Neural cell (in vitro differentiated cells): ENCODE measurements around the gene SRCAP. TPM values are rescaled to one million over a fixed set of nuclear protein-coding genes. Genes with fewer than 3 reads are reported as not detected.
A peak's percentile ranks its signal among the peaks of the same experiment; 100 is the strongest.

Source experiments
- H2AFZ ChIP-seq: fragments of 200-600, 300-800 bp; sonication (generic), shearing (Covaris generic); 2 replicates; pipeline ENCODE4 v1.6.0; 2014; ENCODE audit warnings: low read depth, mild to moderate bottlenecking, antibody characterized with exemption, low read length, moderate library complexity
- H3F3A ChIP-seq: fragments of 200-600 bp; shearing (Covaris generic); 2 replicates; pipeline ENCODE4 v1.6.1; 2016; ENCODE audit warnings: mild to moderate bottlenecking, moderate library complexity, mixed read lengths, antibody characterized with exemption, low read length; ENCODE audit not compliant: insufficient read depth, poor library complexity, severe bottlenecking
- H3K27ac ChIP-seq: fragments of 200-600, 300-800 bp; sonication (generic), shearing (Covaris generic); 2 replicates; pipeline ENCODE4 v1.5.1; 2014; ENCODE audit warnings: mild to moderate bottlenecking, low read length, moderate library complexity
- H3K27me3 ChIP-seq: fragments of 300-800, 200-600 bp; sonication (generic), shearing (Covaris generic); 2 replicates; pipeline ENCODE4 v1.6.0; 2014; ENCODE audit warnings: mild to moderate bottlenecking, low read depth, low read length, moderate library complexity; ENCODE audit not compliant: insufficient read depth
- H3K36me3 ChIP-seq: fragments of 300-800, 200-600 bp; sonication (generic), shearing (Covaris generic); 2 replicates; pipeline ENCODE4 v1.5.1; 2014; ENCODE audit warnings: mild to moderate bottlenecking, antibody characterized with exemption, low read length, moderate library complexity; ENCODE audit not compliant: insufficient read depth
- H3K4me2 ChIP-seq: fragments of 300-800, 200-600 bp; sonication (generic), shearing (Covaris generic); 2 replicates; pipeline ENCODE4 v1.6.0; 2014; ENCODE audit warnings: mild to moderate bottlenecking, low read length
- H3K4me3 ChIP-seq: fragments of 300-800, 200-600 bp; sonication (generic), shearing (Covaris generic); 2 replicates; pipeline ENCODE4 v1.5.1; 2014; ENCODE audit warnings: mild to moderate bottlenecking, low read length, moderate library complexity
- H3K79me2 ChIP-seq: fragments of 200-600 bp; shearing (Covaris generic); replicated peaks from 2 replicates; pipeline ENCODE4 v1.6.0; 2014; ENCODE audit warnings: mild to moderate bottlenecking, low read length, moderate library complexity; ENCODE audit not compliant: insufficient read depth
- H3K9ac ChIP-seq: fragments of 300-800, 200-600 bp; sonication (generic), shearing (Covaris generic); 2 replicates; pipeline ENCODE4 v1.6.1; 2016; ENCODE audit warnings: mild to moderate bottlenecking, low read length, mixed read lengths
- H3K9me2 ChIP-seq: fragments of 200-600 bp; shearing (Covaris generic); 2 replicates; pipeline ENCODE4 v1.6.1; 2016; ENCODE audit warnings: mild to moderate bottlenecking, low read length, mixed read lengths; ENCODE audit not compliant: insufficient read depth
- H3K9me3 ChIP-seq: fragments of 200-600, 300-800 bp; sonication (generic), shearing (Covaris generic); 2 replicates; pipeline ENCODE4 v1.6.1; 2016; ENCODE audit warnings: mild to moderate bottlenecking, mixed run types, low read length, moderate library complexity, mixed read lengths
- H4K20me1 ChIP-seq: fragments of 200-600 bp; shearing (Covaris generic); 2 replicates; pipeline ENCODE4 v1.6.1; 2016; ENCODE audit warnings: mild to moderate bottlenecking, mixed run types; ENCODE audit not compliant: insufficient read depth
- EP300 ChIP-seq: fragments of 450-650 bp; conservative IDR thresholded peaks from 2 replicates; pipeline ENCODE4 v1.6.1; 2014; ENCODE audit warnings: antibody characterized with exemption, mild to moderate bottlenecking, moderate library complexity; ENCODE audit not compliant: poor library complexity, severe bottlenecking
- EZH2 ChIP-seq: fragments of 200-600, 300-800 bp; shearing (Covaris generic), sonication (generic); IDR thresholded peaks from 2 replicates; pipeline ENCODE4 v1.6.1; 2014; ENCODE audit warnings: antibody characterized with exemption, low read length, borderline replicate concordance, mild to moderate bottlenecking; ENCODE audit not compliant: insufficient read depth, poor library complexity, severe bottlenecking
- MXI1 ChIP-seq: fragments of 450-650 bp; conservative IDR thresholded peaks from 2 replicates; pipeline ENCODE4 v1.6.1; 2014; ENCODE audit warnings: antibody characterized with exemption, mild to moderate bottlenecking; ENCODE audit not compliant: poor library complexity, severe bottlenecking
- POLR2AphosphoS5 ChIP-seq: IDR thresholded peaks from 2 replicates; pipeline ENCODE4 v1.6.1; 2012
- RAD21 ChIP-seq: fragments of 450-650 bp; conservative IDR thresholded peaks from 2 replicates; pipeline ENCODE4 v1.6.1; 2014; ENCODE audit warnings: antibody characterized with exemption, mild to moderate bottlenecking, moderate library complexity
- REST ChIP-seq: IDR thresholded peaks from 2 replicates; pipeline ENCODE4 v1.6.1; 2012; ENCODE audit warnings: borderline replicate concordance
- SMC3 ChIP-seq: fragments of 450-650 bp; conservative IDR thresholded peaks from 2 replicates; pipeline ENCODE4 v1.6.1; 2014; ENCODE audit warnings: antibody characterized with exemption, mild to moderate bottlenecking, moderate library complexity; ENCODE audit not compliant: poor library complexity
- TAF1 ChIP-seq: IDR thresholded peaks from 2 replicates; pipeline ENCODE4 v1.6.1; 2012; ENCODE audit warnings: low read depth
- polyA plus RNA-seq: library from polyadenylated mRNA; depleted of rRNA; stranded (reverse); fragments of >200 nt; gene quantifications from 2 replicates; pipeline ENCODE4 v1.2.3, GENCODE V29; 2014
- TF ChIP-seq, protein P1 (sequence below): fragments of 450-650 bp; IDR thresholded peaks from 2 replicates; pipeline ENCODE4 v1.5.1; 2014; ENCODE audit warnings: antibody characterized with exemption, mild to moderate bottlenecking, moderate library complexity; ENCODE audit not compliant: poor library complexity, severe bottlenecking

SRCAP gene
- polyA plus RNA-seq, 1 donor from 2014 or later: 0.76 TPM

- Histone ChIP-seq H4K20me1 (no peaks in the 10 kb centered on the region), H3K9me3 (no peaks in the 10 kb centered on the region), H3F3A (peaks cover 6% of the 10 kb centered on the region), H2AFZ (no peak overlapping the region), H3K4me2 (no peak overlapping the region), H3K4me3 (no peak overlapping the region), H3K27ac (no peak overlapping the region), H3K27me3 (no peaks in the 10 kb centered on the region), H3K36me3 (no peaks in the 10 kb centered on the region), H3K9ac (peak overlapping the region; percentile 16), H3K79me2 (peaks cover 28% of the 10 kb centered on the region), H3K9me2 (no peaks in the 10 kb centered on the region)
- TF ChIP-seq REST (no peak), EZH2 (no peak), MXI1 (no peak), SMC3 (no peak), RAD21 (no peak), POLR2AphosphoS5 (no peak), TAF1 (no peak)
- TF ChIP-seq, protein P1, sequence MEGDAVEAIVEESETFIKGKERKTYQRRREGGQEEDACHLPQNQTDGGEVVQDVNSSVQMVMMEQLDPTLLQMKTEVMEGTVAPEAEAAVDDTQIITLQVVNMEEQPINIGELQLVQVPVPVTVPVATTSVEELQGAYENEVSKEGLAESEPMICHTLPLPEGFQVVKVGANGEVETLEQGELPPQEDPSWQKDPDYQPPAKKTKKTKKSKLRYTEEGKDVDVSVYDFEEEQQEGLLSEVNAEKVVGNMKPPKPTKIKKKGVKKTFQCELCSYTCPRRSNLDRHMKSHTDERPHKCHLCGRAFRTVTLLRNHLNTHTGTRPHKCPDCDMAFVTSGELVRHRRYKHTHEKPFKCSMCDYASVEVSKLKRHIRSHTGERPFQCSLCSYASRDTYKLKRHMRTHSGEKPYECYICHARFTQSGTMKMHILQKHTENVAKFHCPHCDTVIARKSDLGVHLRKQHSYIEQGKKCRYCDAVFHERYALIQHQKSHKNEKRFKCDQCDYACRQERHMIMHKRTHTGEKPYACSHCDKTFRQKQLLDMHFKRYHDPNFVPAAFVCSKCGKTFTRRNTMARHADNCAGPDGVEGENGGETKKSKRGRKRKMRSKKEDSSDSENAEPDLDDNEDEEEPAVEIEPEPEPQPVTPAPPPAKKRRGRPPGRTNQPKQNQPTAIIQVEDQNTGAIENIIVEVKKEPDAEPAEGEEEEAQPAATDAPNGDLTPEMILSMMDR: no peak
These were observed 43.1 kb upstream of the SRCAP start for GRCh38 chr16:30655815-30656347.

GRCh38 chr16:30656388-30656787, 42.6 kb upstream of the SRCAP start:
- Histone ChIP-seq H3K9ac (peak overlapping the region; percentile 73), H3K4me3 (no peak overlapping the region), H2AFZ (no peak overlapping the region), H4K20me1 (no peaks in the 10 kb centered on the region), H3F3A (peaks cover 6% of the 10 kb centered on the region), H3K9me2 (no peaks in the 10 kb centered on the region), H3K79me2 (peaks cover 33% of the 10 kb centered on the region), H3K9me3 (no peaks in the 10 kb centered on the region), H3K4me2 (no peak overlapping the region), H3K27ac (no peak overlapping the region), H3K27me3 (no peaks in the 10 kb centered on the region), H3K36me3 (no peaks in the 10 kb centered on the region)
- no peak for TF ChIP-seq EP300
- no peak for TF ChIP-seq POLR2AphosphoS5
- TF ChIP-seq EZH2: no peak
- no peak for TF ChIP-seq RAD21
- TF ChIP-seq SMC3: no peak
- no peak for TF ChIP-seq REST
- TF ChIP-seq, protein P1: no peak
- no peak for TF ChIP-seq MXI1
- TF ChIP-seq TAF1: no peak
